Fibroblast of skin of back (primary cell): ENCODE results near the gene KDM4C.
A peak's percentile ranks its signal among the peaks of the same experiment; 100 is the strongest.

ENCODE experiments used
- DNase-seq: peaks from one replicate; pipeline ENCODE4 v3.0.0-alpha.2; 2013

The KDM4C gene

GRCh38 chr9:7056254-7056653 is 298.5 kb downstream of the KDM4C start:
- no peak for DNase-seq

GRCh38 chr9:7058473-7058872 is 300.7 kb downstream of the KDM4C start:
- DNase-seq, result no peak

GRCh38 chr9:7067169-7067568 is 309.4 kb downstream of the KDM4C start:
- no peak for DNase-seq

- no peak for DNase-seq
Observed at GRCh38 chr9:7071916-7072315, 314.1 kb downstream of the KDM4C start.

GRCh38 chr9:7073706-7074105 is 315.9 kb downstream of the KDM4C start:
- DNase-seq, result no peak

- DNase-seq, result no peak
Observed at GRCh38 chr9:7075154-7075553, 317.4 kb downstream of the KDM4C start.

- no peak for DNase-seq
Observed at GRCh38 chr9:7079051-7079450, 321.3 kb downstream of the KDM4C start.

GRCh38 chr9:7081065-7081600 is 323.4 kb downstream of the KDM4C start:
- DNase-seq, result no peak

GRCh38 chr9:7083192-7083591 is 325.4 kb downstream of the KDM4C start:
- no peak for DNase-seq

- no peak for DNase-seq
Observed at GRCh38 chr9:7085357-7085756, 327.6 kb downstream of the KDM4C start.

GRCh38 chr9:7086389-7086788 is 328.6 kb downstream of the KDM4C start:
- DNase-seq, result no peak

- DNase-seq, result no peak
Observed at GRCh38 chr9:7088611-7089010, 330.8 kb downstream of the KDM4C start.

GRCh38 chr9:7089406-7090193 is 331.8 kb downstream of the KDM4C start:
- no peak for DNase-seq

GRCh38 chr9:7093040-7093439 is 335.3 kb downstream of the KDM4C start:
- no peak for DNase-seq

GRCh38 chr9:7094052-7094451 is 336.3 kb downstream of the KDM4C start:
- no peak for DNase-seq

GRCh38 chr9:7094576-7094975 is 336.8 kb downstream of the KDM4C start:
- no peak for DNase-seq

GRCh38 chr9:7095058-7095457 is 337.3 kb downstream of the KDM4C start:
- DNase-seq, result no peak

GRCh38 chr9:7097040-7097715 is 339.4 kb downstream of the KDM4C start:
- no peak for DNase-seq

- no peak for DNase-seq
Observed at GRCh38 chr9:7097785-7098752, 340.3 kb downstream of the KDM4C start.

GRCh38 chr9:7103367-7103766 is 345.6 kb downstream of the KDM4C start:
- DNase-seq, result no peak

- peak; percentile 26 for DNase-seq
Observed at GRCh38 chr9:7103771-7104170, 346.0 kb downstream of the KDM4C start.

GRCh38 chr9:7104625-7105024 is 346.9 kb downstream of the KDM4C start:
- DNase-seq, result no peak

GRCh38 chr9:7105095-7105494 is 347.3 kb downstream of the KDM4C start:
- DNase-seq, result no peak
